Esophagus mucosa (tissue), 1 donor: ENCODE data around the gene RASD1. TPM values are rescaled to one million over a fixed set of nuclear protein-coding genes. Genes with fewer than 3 reads are reported as not detected.

Source experiments
- ATAC-seq: fragments of 200-7000 bp; cut with Tn5 transposase; one replicate; pipeline ENCODE4 v1.9.1; 2020
- total RNA-seq: library from RNA; stranded (reverse); gene quantifications from one replicate; pipeline ENCODE4 v1.2.4, GENCODE V29; 2023
- donor health status: DM: yes; HTN: yes; CAD: no.

The RASD1 gene
- 0.60 TPM for total RNA-seq

DNA sequence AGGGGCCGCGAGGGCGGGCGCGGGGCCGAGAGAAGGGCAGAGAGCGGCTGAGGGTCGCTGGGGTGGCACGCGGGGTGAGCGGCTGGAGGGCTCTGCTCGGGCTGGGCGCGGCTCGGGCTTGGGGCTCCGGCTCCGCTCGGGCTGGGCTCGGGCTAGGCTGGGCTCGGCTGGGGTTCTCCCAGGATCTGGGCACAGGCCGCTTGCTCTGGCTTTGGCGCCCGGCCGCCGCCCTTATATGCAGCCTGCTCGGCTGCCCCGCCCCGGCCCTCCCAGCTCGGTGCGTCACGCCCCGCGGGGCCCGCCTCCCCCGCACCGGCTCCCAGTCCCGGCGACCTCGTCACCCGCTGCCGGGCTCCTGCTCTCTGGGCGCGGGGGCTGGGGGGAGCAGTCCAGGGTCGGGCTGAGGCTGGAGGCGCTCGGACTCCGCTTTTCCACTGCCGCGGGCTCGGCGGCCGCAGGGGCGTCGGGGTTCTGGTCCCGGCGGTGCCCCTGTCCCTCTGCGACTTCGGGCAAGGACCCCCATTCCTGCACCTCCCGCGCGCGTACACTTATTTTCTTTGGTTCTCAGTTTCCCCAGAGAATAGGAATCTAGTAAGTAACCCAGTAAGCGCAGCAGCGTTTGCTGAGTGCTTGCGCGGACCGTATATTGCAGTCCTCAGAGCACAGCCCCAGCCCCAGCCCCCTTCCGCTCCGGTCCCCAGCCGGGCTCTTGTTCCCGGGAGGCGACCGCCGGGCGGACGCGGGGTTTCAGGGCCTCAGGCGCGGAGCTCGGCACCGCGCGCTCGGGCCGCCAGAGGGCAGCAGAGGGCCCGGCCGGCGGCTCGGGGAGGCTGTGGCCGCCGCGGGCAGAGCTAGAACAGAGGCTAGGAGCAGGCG is at the start of gene RASD1:
Gene RASD1, minus strand, starts transcription at position 207 of the 876 bp plus-strand sequence. CDS start 214 bp downstream, outside the sequence.
- peak; percentile 94 for ATAC-seq

DNA sequence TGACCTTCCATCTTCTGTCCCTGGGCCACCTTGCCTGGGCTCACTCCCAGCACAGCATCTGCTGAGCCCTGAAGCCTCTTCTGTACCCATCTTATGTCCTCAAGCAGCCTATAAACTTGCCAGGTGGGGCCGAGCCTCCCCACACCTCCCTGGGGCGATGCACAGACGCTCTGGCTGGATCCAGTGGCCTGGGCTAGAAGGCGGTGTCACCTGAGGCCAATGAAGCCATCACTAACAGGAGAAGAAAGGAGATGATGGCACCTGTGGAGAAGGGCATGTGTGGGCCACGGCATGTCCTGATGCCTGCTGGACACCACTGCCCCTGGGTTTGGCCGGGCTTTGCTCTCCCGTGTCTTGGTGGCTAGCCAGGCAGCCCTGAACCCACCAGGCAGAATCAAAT is 49.8 kb upstream of the RASD1 start:
- no peak for ATAC-seq

GRCh38 chr17:17545031-17545820 is 49.0 kb upstream of the RASD1 start:
- no peak for ATAC-seq

GRCh38 chr17:17542906-17543635 is 46.9 kb upstream of the RASD1 start:
- no peak for ATAC-seq

GRCh38 chr17:17541640-17542001 is 45.4 kb upstream of the RASD1 start:
- no peak for ATAC-seq

DNA sequence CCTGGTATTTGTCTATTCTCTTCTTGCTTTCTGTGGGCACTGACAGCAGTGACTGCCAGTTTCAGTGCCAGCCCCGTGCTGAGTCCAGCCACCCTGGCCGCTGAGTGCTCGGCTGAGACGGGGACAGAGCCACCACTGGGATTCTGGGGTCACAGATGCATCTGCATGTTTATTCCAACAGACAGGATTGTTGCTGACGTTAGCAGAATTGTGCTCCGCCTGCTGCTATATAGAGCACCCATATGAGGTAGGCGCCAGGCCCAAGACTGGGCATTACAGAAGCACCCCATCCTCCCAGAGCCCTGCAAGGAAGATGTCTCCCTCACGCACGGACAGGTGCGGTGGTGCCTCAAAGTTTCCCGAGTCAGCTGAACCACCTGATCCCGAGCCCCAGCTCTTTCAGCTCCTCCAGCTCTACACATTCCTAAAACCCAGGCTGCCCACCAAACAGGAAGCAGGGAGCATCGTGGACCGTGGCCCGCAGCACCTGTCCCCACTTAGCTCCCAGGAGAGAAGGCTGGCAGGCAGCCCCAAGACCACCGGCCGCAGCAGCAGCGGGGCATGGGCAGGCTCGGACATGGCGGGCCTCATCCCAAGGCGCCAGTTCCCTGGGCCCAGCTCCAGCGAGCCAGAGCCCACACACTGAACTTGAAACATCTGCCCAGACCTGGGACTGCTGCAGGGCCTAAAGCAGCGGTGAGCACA is 44.9 kb upstream of the RASD1 start:
- no peak for ATAC-seq

DNA sequence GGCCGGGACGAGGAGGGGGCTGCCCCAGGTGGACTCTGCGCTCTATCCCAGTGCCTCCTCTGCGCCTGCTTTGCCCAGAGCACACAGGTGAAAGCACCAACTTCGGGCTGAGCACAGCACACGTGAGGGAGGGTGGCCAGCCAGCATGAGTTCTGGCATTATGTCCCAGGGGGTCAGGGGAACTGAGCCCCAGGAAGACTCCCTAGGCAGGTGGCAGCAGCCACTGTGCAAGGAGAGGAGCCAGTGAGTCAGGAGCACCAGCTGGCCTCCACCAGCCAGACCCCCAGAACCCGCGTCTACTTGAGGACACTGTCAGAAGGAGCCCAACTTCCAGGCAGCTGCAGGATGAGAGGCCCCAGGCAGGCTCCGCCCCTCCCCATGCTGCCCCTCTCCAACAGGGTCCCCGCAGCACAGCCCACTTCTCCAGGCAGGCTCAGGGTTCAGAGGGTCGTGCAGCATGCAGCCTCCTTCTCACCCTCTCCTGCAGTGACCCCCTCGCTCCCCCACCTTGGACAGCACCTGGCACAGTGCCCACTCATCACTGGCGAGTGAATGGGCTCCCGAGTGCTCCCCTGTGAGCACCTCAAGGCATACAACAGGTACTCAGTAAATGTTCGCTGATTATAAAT is 44.2 kb upstream of the RASD1 start:
- no peak for ATAC-seq

- no peak for ATAC-seq
Observed at GRCh38 chr17:17539591-17539990, 43.4 kb upstream of the RASD1 start.

- ATAC-seq = no peak
Observed at GRCh38 chr17:17538417-17539391, 42.5 kb upstream of the RASD1 start.

- ATAC-seq = no peak
Observed at GRCh38 chr17:17537311-17538099, 41.3 kb upstream of the RASD1 start.

DNA sequence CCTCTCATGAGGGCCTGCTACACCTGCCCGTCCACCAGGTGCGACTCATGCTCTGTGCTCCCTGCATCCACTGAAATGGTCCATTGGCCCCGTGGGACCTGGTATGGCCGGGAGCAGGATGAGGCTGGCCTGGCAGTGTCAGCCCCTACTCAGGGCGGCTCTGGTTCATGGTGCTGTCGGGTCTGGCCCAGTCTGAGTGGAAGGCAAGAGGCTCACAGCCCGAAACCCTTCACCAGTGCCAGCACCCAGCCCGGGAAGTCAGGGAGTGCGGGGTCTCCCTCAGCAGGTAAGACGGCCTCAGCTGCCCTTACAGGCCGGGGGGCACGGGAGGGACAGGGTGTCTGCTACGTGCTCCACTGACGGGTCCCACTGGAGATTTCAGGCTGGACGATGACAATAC is 40.5 kb upstream of the RASD1 start:
- ATAC-seq = no peak

- peak; percentile 44 for ATAC-seq
Observed at GRCh38 chr17:17535957-17536356, 39.8 kb upstream of the RASD1 start.

DNA sequence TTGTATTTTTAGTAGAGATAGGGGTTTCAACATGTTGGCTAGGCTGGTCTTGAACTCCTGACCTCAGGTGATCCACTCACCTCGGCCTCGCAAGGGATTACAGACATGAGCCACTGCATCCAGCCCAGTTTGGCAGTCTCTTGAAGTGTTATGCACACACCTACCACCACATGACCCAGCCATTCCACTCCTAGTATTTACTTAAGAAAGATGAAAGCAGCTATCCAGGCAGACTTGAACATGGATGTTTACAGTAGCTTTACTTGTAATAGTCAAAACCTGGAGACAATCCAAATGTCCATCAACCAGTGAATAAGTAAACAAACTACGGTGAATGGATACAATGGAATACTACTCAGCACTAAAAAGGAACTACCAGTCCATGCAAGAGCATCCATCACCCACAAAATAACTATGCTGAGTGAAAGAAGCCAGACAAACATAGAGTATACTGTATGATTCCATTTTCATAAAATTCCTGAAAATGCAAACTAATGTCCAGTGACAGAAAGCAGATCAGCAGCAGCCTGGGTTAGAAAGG is 37.8 kb upstream of the RASD1 start:
- peak; percentile 82 for ATAC-seq

- ATAC-seq = no peak
Observed at GRCh38 chr17:17532991-17533390, 36.8 kb upstream of the RASD1 start.

DNA sequence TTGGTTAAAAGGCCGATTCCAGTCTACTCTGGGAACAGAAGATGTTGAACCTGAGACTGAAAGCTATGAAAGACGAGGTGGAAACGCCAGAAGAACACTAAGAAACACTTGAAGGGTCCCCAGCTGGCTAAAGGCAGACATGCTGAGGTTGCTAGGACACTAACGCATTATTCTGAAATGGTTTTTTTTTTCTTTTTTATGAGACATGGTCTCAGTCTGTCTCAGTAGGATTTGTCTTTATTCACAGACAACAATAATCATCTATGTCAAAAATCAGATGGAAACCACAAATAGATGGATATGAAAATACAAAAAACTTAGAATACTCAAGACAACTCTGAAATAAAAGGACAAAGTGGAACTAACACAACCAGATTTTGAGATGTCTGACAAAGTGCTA is 35.0 kb upstream of the RASD1 start:
- no peak for ATAC-seq

DNA sequence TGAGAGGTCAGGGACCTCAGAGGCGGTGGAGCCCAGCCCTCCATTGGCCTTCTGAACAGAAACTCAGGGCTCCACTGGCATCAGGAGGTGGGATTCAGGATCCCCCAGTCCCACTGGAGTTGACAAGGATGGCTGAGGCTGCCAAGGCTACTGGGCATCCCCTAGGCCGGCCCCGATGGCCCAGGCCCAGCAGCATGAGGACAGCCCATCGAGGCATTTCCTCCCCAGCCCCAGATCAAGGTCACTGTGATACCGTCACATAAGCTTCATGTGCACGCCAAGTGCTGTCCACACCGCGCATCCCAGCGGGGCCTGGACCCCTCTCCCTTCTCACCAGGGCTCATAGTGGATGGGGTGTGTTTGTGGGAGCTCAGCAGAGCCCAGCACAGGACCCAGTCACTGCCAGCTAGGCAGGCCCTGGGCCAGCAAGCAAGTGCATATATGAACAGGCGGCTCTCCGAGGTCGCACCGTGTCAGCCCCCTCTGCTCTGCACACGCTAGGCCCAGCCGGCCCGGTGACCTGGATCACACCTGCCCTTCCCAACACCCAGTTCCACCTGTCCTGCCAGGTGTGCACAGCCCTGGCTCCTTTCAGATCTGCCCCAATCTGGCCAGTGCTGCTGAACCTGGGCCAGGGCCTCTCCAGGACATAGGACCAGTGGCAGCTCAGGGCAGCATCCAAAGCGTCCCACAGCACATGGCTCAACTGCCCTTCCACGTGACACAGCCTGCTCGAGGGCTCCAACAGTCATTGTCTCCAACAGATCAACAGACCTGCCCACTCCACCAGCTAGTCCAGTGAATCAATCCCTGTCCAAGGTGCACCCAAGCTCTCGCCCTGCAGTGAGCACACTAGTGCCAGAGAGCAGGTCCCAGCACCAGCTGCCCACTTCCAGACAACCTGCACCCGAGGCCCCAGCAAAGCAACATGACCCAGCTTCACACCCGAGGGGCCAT is 32.8 kb upstream of the RASD1 start:
- peak; percentile 14 for ATAC-seq

- ATAC-seq = no peak
Observed at GRCh38 chr17:17527956-17528500, 31.8 kb upstream of the RASD1 start.

GRCh38 chr17:17527534-17527933 is 31.3 kb upstream of the RASD1 start:
- ATAC-seq = no peak
